Endothelial cell (in vitro differentiated cells): ENCODE data around the gene HLCS. TPM values are rescaled to one million over a fixed set of nuclear protein-coding genes. Genes with fewer than 3 reads are reported as not detected.

Experiments
- DNase-seq: peaks from one replicate; pipeline ENCODE4 v3.0.0; 2021; ENCODE audit warnings: low spot score
- H3K27ac Mint-ChIP-seq: one replicate; pipeline ENCODE4 v1.8.0; 2021; ENCODE audit warnings: mixed read lengths, inconsistent platforms; ENCODE audit not compliant: unreplicated experiment
- H3K27me3 Mint-ChIP-seq: one replicate; pipeline ENCODE4 v1.8.0; 2021; ENCODE audit warnings: mild to moderate bottlenecking, moderate library complexity, mixed read lengths, inconsistent platforms; ENCODE audit not compliant: unreplicated experiment
- H3K36me3 Mint-ChIP-seq: one replicate; pipeline ENCODE4 v1.8.0; 2021; ENCODE audit warnings: mild to moderate bottlenecking, low read depth, mixed read lengths, inconsistent platforms; ENCODE audit not compliant: unreplicated experiment
- H3K4me1 Mint-ChIP-seq: one replicate; pipeline ENCODE4 v1.8.0; 2021; ENCODE audit warnings: mild to moderate bottlenecking, mixed read lengths, inconsistent platforms; ENCODE audit not compliant: unreplicated experiment
- H3K4me3 Mint-ChIP-seq: one replicate; pipeline ENCODE4 v1.8.0; 2021; ENCODE audit warnings: mild to moderate bottlenecking, mixed read lengths, inconsistent platforms; ENCODE audit not compliant: unreplicated experiment
- H3K9me3 Mint-ChIP-seq: one replicate; pipeline ENCODE4 v1.8.0; 2021; ENCODE audit warnings: mixed read lengths, inconsistent platforms; ENCODE audit not compliant: unreplicated experiment
- total RNA-seq: library from RNA; stranded (reverse); fragmentation: NEBNext Ultra II Directional; extraction: Animal tissue kit (Norgen Biotek cat#: 25700); gene quantifications from one replicate; pipeline ENCODE4 v1.2.1, GENCODE V29; 2021; ENCODE audit not compliant: unreplicated experiment
- TF ChIP-seq, protein P1 (sequence below): fragments of 200-600 bp; sonication (generic); IDR thresholded peaks from one replicate; pipeline ENCODE4 v1.5.0; 2021; ENCODE audit warnings: antibody characterized with exemption; ENCODE audit not compliant: unreplicated experiment

Gene HLCS
- total RNA-seq, 1 donor from 2014 or later, result 97.4 TPM

- Mint-ChIP-seq H3K36me3 (peaks cover 10% of the 10 kb centered on the region), H3K27ac (peak overlapping the region; percentile 52), H3K9me3 (no peaks in the 10 kb centered on the region), H3K4me1 (peaks cover 40% of the 10 kb centered on the region), H3K27me3 (peaks cover 37% of the 10 kb centered on the region), H3K4me3 (peak overlapping the region; percentile 28)
- TF ChIP-seq, protein P1, sequence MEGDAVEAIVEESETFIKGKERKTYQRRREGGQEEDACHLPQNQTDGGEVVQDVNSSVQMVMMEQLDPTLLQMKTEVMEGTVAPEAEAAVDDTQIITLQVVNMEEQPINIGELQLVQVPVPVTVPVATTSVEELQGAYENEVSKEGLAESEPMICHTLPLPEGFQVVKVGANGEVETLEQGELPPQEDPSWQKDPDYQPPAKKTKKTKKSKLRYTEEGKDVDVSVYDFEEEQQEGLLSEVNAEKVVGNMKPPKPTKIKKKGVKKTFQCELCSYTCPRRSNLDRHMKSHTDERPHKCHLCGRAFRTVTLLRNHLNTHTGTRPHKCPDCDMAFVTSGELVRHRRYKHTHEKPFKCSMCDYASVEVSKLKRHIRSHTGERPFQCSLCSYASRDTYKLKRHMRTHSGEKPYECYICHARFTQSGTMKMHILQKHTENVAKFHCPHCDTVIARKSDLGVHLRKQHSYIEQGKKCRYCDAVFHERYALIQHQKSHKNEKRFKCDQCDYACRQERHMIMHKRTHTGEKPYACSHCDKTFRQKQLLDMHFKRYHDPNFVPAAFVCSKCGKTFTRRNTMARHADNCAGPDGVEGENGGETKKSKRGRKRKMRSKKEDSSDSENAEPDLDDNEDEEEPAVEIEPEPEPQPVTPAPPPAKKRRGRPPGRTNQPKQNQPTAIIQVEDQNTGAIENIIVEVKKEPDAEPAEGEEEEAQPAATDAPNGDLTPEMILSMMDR, result no peak
- DNase-seq, result no peak
These were observed 260.0 kb downstream of the HLCS start for GRCh38 chr21:36706482-36706852.

DNA sequence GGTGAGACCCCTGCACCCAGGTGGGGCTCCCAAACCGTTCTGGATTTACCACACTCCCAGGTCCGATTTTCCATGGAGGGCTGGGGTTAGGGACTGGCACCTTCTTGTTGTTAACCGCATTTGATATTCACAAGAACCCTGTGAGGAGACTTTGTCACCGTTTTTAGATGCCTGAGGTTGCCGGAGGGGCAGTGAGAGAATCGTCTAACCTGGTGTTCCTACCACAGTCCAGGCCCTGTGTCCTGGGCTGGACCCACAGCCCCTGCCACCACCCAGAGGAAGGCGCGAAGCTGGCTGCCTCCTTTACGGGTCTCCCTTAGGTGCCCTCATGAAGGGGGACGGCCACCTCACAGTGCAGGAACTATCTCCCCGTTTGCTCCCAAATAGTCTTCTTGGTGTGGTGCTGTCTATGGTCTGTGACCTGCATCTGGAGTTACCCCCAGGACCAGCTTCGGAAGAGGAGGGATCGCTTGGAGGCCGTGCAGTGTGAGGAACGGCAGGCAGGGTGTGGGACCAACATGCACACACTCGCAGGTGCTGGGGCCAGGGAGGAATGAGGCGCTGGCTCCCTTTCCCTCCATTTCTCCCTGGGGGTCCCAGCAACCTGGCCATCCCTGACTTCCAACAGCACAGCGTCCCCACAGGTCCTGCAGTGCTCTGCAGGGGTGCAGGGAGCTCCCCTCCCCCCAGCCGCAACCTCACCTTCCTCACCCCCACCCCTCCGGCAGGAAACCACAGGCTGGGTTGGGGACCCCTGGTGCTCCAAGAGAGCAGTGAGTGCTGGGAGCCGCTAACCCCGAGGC is 260.6 kb downstream of the HLCS start:
- TF ChIP-seq, protein P1, result no peak
- DNase-seq, result no peak
- Mint-ChIP-seq H3K27ac (no peak overlapping the region), H3K27me3 (peaks cover 36% of the 10 kb centered on the region), H3K9me3 (no peaks in the 10 kb centered on the region), H3K36me3 (peaks cover 10% of the 10 kb centered on the region), H3K4me3 (no peak overlapping the region), H3K4me1 (peaks cover 40% of the 10 kb centered on the region)

- Mint-ChIP-seq H3K36me3 (peaks cover 15% of the 10 kb centered on the region), H3K27me3 (peaks cover 40% of the 10 kb centered on the region), H3K27ac (no peak overlapping the region), H3K9me3 (no peaks in the 10 kb centered on the region), H3K4me1 (peaks cover 46% of the 10 kb centered on the region), H3K4me3 (no peak overlapping the region)
- TF ChIP-seq, protein P1, result no peak
- no peak for DNase-seq
These were observed 261.4 kb downstream of the HLCS start for GRCh38 chr21:36704958-36705678.

GRCh38 chr21:36704281-36704957 is 262.1 kb downstream of the HLCS start:
- TF ChIP-seq, protein P1, result no peak
- Mint-ChIP-seq H3K27me3 (peaks cover 37% of the 10 kb centered on the region), H3K27ac (no peak overlapping the region), H3K9me3 (no peaks in the 10 kb centered on the region), H3K4me1 (peaks cover 44% of the 10 kb centered on the region), H3K4me3 (peak overlapping the region; percentile 51), H3K36me3 (peaks cover 16% of the 10 kb centered on the region)
- no peak for DNase-seq
